ENCODE results near the gene NOXO1. TPM values are rescaled to one million over a fixed set of nuclear protein-coding genes. Genes with fewer than 3 reads are reported as not detected.

Gene NOXO1
- total RNA-seq, 1 donor from 2014 or later = 1.6 TPM

GRCh38 chr16:1930338-1930720, 50.9 kb downstream of the NOXO1 start:
- FAIRE-seq (no peak), DNase-seq (ENCODE audit: low read depth) (no peak)
- no peak overlapping the region for H3K4me3 ChIP-seq (ENCODE audit: low read depth, low read length)

DNA sequence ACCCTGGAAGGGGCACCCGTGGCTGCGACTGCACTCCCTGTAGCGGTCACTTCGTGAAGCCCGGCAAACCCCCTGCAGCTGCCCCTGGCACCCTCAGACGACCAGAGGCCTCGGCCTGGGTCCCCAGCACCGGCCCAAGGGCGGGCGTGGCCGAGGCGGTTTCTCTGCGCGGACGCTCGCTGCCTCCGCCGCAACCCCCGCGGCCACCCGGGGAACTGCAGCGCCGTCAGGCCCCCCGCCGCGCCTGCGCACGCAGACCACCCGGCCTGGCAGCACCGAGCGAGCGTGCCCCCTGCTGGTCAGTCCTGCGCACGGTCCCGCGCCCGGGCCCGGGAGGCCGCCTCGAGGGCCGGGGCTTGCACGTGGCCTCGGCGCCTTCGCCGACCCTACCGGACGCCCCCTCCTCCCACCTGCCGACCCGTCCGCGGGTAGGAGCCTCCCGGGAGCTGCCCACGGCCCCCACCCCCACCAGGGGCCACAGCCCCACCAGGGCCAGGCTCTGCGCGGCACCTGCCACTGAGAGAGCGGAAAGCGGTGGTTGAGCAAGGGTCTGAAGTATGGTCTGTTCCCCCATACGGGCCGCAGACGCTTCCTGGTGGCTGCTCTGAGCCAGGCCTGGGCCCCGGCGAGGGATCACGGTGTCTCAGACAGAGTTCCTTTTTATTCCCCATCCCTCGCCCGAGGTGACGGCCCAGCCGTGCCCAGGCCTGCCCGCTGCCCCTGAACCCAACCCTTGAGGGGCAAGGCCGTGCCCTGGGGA, 51.5 kb downstream of the NOXO1 start:
- no peaks in the 10 kb centered on the region for H3K36me3 ChIP-seq (ENCODE audit: control insufficient read depth, insufficient read depth, low read length)
- DNase-seq (ENCODE audit: low read depth) = peak; percentile 41
- peak overlapping the region; percentile 43 for H3K4me3 ChIP-seq (ENCODE audit: low read depth, low read length)
- FAIRE-seq = no peak
- H3K27me3 ChIP-seq (ENCODE audit: control insufficient read depth, insufficient read depth, low read length) = peaks cover 3% of the 10 kb centered on the region
- peak; percentile 79 for TF ChIP-seq CTCF (IDR thresholded peaks at IDR 0.05; ENCODE audit: insufficient read depth, low read length, severe bottlenecking)

More at GRCh38 chr16:1930338-1930720, 50.9 kb downstream of the NOXO1 start:
- no peak for TF ChIP-seq CTCF (IDR thresholded peaks at IDR 0.05; ENCODE audit: insufficient read depth, low read length, severe bottlenecking)
- H3K36me3 ChIP-seq (ENCODE audit: control insufficient read depth, insufficient read depth, low read length) = no peaks in the 10 kb centered on the region
- peaks cover 3% of the 10 kb centered on the region for H3K27me3 ChIP-seq (ENCODE audit: control insufficient read depth, insufficient read depth, low read length)

DNA sequence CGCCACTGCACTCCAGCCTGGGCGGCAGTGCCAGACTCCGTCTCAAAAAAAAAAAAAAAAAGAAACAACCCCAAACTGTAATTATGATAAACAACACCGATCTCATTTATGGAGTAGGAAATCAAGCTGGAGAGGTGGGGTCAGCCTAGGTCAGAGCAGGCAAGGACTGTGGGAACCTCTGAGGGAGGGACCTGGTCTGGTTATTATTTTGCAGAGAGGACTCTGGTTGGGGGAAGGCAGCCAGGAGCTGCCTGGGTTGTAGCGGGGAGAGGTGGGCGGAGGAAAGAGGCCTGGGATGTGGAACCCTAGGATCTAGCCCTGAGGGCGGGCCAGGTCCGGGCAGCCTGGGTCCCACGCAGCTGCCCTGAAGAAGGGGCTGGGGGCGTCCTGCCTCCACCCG, 52.2 kb downstream of the NOXO1 start:
- Histone ChIP-seq H3K27me3 (ENCODE audit: control insufficient read depth, insufficient read depth, low read length) (peaks cover 7% of the 10 kb centered on the region), H3K4me3 (ENCODE audit: low read depth, low read length) (peak overlapping the region; percentile 43), H3K36me3 (ENCODE audit: control insufficient read depth, insufficient read depth, low read length) (no peaks in the 10 kb centered on the region)
- no peak for DNase-seq (ENCODE audit: low read depth)
- no peak for FAIRE-seq
- no peak for TF ChIP-seq CTCF (IDR thresholded peaks at IDR 0.05; ENCODE audit: insufficient read depth, low read length, severe bottlenecking)

Other genes starting within 250 kb of the NOXO1 start
- 48.5 and 56.9 TPM in 2 replicates for gene NME3, start 209.9 kb downstream of the NOXO1 start, total RNA-seq
- 5.8 and 6.1 TPM in 2 replicates for gene EME2, start 208.7 kb downstream of the NOXO1 start, total RNA-seq
- gene MRPS34, start 208.3 kb downstream of the NOXO1 start, total RNA-seq = 71.3 and 74.8 TPM in 2 replicates
- gene SPSB3, start 198.9 kb downstream of the NOXO1 start, total RNA-seq = 35.5 and 48.2 TPM in 2 replicates
- gene NUBP2, start 198.5 kb downstream of the NOXO1 start, total RNA-seq = 60.2 and 82.9 TPM in 2 replicates
- gene IGFALS, start 187.8 kb downstream of the NOXO1 start, total RNA-seq = under 0.01 TPM in 1 of 2 replicates, not detected in the other
- 60.0 and 91.8 TPM in 2 replicates for gene HAGH, start 154.6 kb downstream of the NOXO1 start, total RNA-seq
- 61.6 and 61.9 TPM in 2 replicates for gene FAHD1, start 154.3 kb downstream of the NOXO1 start, total RNA-seq
- 0.26 TPM in 1 of 2 replicates, not detected in the other for gene MEIOB, start 109.3 kb downstream of the NOXO1 start, total RNA-seq
- 2.2 TPM in 1 of 2 replicates, not detected in the other for gene HS3ST6, start 63.1 kb downstream of the NOXO1 start, total RNA-seq
- 2.9 and 6.0 TPM in 2 replicates for gene MSRB1, start 38.3 kb downstream of the NOXO1 start, total RNA-seq
- under 0.01 and 0.13 TPM in 2 replicates for gene RPL3L, start 26.8 kb downstream of the NOXO1 start, total RNA-seq
- 115 and 219 TPM in 2 replicates for gene NDUFB10, start 21.9 kb downstream of the NOXO1 start, total RNA-seq
- gene RPS2, start 16.6 kb downstream of the NOXO1 start, total RNA-seq = 5,082 and 6,563 TPM in 2 replicates
- not detected in 2 replicates for gene RNF151, start 14.6 kb downstream of the NOXO1 start, total RNA-seq
- 38.5 and 44.5 TPM in 2 replicates for gene TBL3, start 9.4 kb downstream of the NOXO1 start, total RNA-seq
- 16.1 and 18.4 TPM in 2 replicates for gene GFER, start 2.7 kb upstream of the NOXO1 start, total RNA-seq
- 2.9 and 5.2 TPM in 2 replicates for gene SYNGR3, start 8.5 kb upstream of the NOXO1 start, total RNA-seq
- gene ZNF598, start 28.4 kb upstream of the NOXO1 start, total RNA-seq = 26.3 and 31.9 TPM in 2 replicates
- 0.13 TPM in 1 of 2 replicates, not detected in the other for gene NPW, start 38.3 kb upstream of the NOXO1 start, total RNA-seq
- gene NHERF2, start 45.4 kb upstream of the NOXO1 start, total RNA-seq = 15.8 and 20.1 TPM in 2 replicates
- 18.6 and 44.0 TPM in 2 replicates for gene NTHL1, start 66.4 kb upstream of the NOXO1 start, total RNA-seq
- 25.0 and 34.7 TPM in 2 replicates for gene TSC2, start 66.5 kb upstream of the NOXO1 start, total RNA-seq
- gene PKD1, start 154.4 kb upstream of the NOXO1 start, total RNA-seq = 56.1 and 114 TPM in 2 replicates
- gene RAB26, start 167.2 kb upstream of the NOXO1 start, total RNA-seq = 0.26 and 0.90 TPM in 2 replicates
- 47.4 and 50.2 TPM in 2 replicates for gene TRAF7, start 174.3 kb upstream of the NOXO1 start, total RNA-seq
- gene CASKIN1, start 215.1 kb upstream of the NOXO1 start, total RNA-seq = under 0.01 and 1.8 TPM in 2 replicates
- 10.9 and 11.6 TPM in 2 replicates for gene MLST8, start 224.0 kb upstream of the NOXO1 start, total RNA-seq
- gene BRICD5, start 229.4 kb upstream of the NOXO1 start, total RNA-seq = 0.53 and 1.2 TPM in 2 replicates
- gene PGP, start 233.4 kb upstream of the NOXO1 start, total RNA-seq = 9.1 and 9.5 TPM in 2 replicates
- gene E4F1, start 242.1 kb upstream of the NOXO1 start, total RNA-seq = 26.6 and 34.4 TPM in 2 replicates